Measurements from ENCODE around the gene KCNH5.

DNA sequence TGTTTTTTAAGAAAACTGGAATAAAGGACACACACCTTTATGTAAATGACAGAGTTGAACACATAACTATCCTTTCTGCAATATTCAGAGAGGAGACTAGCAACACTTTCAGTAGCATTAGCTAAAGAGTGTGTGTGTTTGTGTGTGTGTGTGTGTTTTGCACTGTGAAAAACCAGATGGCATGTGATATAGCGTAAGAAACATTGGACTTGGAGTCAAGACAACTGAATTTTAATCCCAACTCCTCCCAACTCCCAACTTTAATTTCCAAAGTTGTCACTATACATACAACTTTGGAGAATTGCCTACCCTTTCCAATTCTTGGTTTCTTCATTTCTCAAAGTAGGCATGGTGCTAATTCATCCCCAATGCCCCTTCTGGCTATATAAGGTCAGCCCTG lies 347.8 kb downstream of the KCNH5 start:
- TF ChIP-seq, protein P1, sequence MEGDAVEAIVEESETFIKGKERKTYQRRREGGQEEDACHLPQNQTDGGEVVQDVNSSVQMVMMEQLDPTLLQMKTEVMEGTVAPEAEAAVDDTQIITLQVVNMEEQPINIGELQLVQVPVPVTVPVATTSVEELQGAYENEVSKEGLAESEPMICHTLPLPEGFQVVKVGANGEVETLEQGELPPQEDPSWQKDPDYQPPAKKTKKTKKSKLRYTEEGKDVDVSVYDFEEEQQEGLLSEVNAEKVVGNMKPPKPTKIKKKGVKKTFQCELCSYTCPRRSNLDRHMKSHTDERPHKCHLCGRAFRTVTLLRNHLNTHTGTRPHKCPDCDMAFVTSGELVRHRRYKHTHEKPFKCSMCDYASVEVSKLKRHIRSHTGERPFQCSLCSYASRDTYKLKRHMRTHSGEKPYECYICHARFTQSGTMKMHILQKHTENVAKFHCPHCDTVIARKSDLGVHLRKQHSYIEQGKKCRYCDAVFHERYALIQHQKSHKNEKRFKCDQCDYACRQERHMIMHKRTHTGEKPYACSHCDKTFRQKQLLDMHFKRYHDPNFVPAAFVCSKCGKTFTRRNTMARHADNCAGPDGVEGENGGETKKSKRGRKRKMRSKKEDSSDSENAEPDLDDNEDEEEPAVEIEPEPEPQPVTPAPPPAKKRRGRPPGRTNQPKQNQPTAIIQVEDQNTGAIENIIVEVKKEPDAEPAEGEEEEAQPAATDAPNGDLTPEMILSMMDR (optimal IDR thresholded peaks at IDR 0.05 in 1 of 3, IDR thresholded peaks at IDR 0.05 in 1 of 3, conservative IDR thresholded peaks at IDR 0.05 in 1 of 3; ENCODE audit: extremely low read depth in 1 of 3, insufficient read depth in 2 of 3, low read length in 3 of 3), result no peak
- no peak for TF ChIP-seq EZH2 (IDR thresholded peaks at IDR 0.05; ENCODE audit: low read length)

All from keratinocyte (primary cell).